Stimulated activated CD8-positive, alpha-beta memory T cell treated with anti-CD3 and anti-CD28 coated beads, Interleukin-7, amount 100 ng/mL, for 1 hour (primary cell): Measurements from ENCODE around the gene GHRL.
"Not testable (repeated sequence)": the region's sequence is repeated elsewhere in the genome, so short reads cannot be mapped to it uniquely, and the experiment has no call there.

Experiments
- DNase-seq, 2 donors: peaks; one replicate each; pipeline ENCODE4 v3.0.0-alpha.2; 2020; ENCODE audit warnings: low read depth in 2 of 2

The GHRL gene

GRCh38 chr3:10299175-10299574 lies 6.4 kb upstream of the GHRL start:
- DNase-seq = no peak

- not testable (repeated sequence) for DNase-seq
These were observed 5.3 kb upstream of the GHRL start for GRCh38 chr3:10298064-10298463.

DNA sequence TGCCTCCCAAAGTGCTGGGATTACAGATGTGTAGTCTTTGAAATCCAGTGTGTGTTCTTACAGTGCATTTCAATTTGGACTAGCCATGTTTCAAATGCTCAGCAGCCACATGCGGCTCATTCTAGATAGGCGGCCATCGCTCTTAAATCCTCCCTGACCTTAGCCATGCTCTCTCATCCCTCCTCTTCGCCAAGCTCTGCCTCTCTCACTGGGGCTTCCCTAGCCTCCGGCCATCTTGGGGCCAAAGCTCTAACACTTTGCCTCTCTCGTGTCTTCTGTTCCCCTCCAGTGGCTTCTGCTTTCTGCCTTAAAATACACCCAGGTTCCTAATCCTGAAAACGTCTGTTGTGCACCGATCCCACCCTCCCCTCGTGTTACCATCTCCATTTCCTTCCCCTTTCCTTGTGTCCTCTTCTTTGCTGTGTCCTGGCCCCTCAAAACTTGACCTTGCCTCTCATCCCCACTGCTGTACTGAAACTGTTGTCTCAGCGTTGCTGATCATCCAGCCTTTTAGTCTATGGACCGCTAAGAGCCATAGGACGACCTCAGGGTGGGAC lies 1.4 kb upstream of the GHRL start:
- no peak for DNase-seq

DNA sequence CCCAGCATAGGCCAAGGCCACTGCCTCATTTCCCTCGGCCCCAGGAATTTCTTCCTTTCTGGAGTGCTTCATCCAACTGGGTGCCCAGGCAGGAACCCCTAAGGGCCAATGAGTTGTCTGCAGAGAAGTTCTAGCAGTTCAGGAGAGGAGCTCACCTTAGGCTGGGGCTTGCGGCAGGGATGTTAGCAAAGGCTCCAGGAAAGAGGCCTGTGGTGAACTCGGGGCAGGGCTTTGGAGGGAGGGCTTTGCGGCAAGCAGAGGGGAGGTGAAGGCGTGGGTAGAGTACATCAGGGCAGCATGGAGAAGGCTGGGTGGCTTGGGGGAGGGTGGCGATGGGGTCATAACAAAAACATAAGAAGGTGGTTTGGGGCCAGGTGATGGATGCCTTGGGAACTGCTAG lies 1.1 kb downstream of the GHRL start:
- DNase-seq = no peak

- DNase-seq = no peak
These were observed 2.1 kb downstream of the GHRL start for GRCh38 chr3:10290481-10291176.

DNA sequence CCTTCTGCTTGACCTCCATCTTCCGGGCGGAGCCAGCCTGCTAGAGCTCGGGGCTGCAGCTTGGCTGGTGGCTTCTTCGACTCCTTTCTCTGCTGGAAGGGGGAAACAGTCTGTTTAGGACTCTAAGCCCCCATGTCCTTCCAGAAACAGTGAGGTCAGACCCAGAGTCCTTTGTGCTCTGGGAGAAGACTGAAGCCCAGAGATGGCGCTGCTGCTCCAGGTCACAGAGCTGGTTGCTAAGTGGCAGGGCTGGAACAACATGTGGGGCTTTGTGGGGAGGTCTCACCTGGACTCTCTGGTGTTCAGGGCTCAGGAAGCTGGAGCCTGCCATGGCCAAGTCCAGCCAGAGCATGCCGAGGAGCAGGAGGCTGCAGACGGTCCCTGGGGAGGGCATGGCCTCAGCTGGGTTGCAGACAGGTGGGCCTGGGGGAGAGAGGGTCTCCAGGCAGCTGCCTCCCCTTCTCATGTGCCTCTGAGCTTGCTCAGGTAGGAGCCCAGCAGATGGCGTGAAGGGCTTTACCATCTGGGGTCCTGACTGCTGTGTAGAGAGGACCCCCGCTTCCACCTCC lies 2.9 kb downstream of the GHRL start:
- DNase-seq = no peak

DNA sequence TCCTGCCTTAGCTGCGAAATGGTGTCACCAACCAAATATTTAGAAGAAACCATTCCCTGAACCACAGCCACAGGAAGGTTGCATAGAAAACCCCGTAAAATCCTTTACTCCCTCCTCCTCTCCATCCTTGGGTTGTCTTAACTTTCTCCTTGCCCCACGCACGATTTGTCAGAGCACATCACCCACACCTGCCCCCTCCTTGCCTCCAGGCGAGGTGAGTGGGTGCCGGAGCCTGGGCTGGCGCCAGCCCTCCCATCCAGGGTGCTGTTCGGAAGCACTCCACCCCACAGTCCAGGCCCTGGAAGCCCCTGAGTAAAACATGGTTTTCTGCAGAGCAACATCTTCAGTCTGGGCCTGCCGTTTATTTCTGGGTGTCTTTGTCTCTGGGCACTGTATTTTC lies 3.7 kb downstream of the GHRL start:
- DNase-seq = no peak

GRCh38 chr3:10288575-10288960 lies 4.2 kb downstream of the GHRL start:
- DNase-seq = no peak

- no peak for DNase-seq
These were observed 4.7 kb downstream of the GHRL start for GRCh38 chr3:10287936-10288574.

GRCh38 chr3:10286596-10287295 lies 6.0 kb downstream of the GHRL start:
- no peak for DNase-seq

GRCh38 chr3:10286133-10286524 lies 6.6 kb downstream of the GHRL start:
- no peak for DNase-seq

DNA sequence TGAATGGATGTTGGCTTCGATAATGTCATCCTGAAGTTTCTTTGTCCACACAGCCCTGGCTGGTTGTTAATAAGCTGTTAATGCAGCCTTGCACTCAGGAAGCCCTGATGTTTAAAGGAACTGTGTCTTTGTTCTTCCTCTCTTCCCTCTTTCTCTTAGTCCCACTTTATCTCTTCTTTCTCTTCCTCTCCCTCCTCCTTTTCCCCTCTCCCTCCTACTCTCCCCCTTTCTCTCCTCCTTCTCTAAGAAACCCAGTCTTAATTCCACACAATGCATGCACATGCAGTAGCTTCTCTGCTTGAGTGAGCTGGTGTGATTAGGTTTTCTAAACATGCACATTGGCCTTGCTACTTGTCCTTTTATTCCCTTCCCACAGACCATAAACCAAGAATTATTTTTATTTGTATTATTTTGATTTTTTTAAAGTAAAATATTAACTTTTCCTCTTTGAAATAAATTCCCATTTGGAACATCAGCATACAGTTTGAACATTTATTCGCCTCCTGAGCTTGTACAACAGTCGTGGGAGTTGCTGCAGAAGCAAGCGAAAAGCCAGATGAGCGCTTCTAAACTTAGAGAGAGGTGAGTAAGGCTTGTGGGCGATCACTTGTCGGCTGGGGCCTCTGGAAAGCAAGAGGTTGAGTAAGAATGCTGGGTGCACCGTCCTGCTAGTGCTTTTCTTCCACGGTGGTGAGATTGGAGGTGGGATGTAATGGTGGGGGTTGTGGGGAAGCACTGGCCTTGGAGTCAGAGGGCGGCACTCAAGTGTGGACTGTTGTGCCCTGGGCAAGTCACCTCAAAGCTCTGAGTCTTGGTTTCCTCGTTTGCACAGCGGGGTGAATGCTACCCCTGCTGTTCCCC lies 7.2 kb downstream of the GHRL start:
- no peak for DNase-seq

DNA sequence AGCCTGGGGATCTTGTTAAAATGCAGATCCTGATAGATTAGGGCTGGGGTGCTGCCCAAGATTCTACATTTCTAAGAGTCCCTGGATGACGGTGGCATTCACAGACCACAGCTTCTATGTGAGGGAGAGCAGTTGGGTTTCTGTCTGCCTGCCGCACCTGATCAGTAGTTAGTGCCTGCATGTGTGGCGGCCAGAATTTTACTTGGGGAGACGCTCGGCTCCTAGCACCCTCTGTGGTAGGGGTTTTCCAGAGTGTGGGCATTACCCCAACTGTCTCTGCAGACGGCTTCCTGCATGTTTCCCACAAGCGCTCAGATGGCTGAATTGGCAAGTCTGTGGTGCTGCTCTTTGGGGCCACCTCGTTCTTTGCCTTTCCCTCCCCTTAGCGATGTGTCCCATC lies 8.3 kb downstream of the GHRL start:
- no peak for DNase-seq

GRCh38 chr3:10283638-10284037 lies 9.1 kb downstream of the GHRL start:
- DNase-seq = no peak

- no peak for DNase-seq
These were observed 10.8 kb downstream of the GHRL start for GRCh38 chr3:10281951-10282350.

GRCh38 chr3:10280571-10280970 lies 12.2 kb downstream of the GHRL start:
- DNase-seq = no peak

DNA sequence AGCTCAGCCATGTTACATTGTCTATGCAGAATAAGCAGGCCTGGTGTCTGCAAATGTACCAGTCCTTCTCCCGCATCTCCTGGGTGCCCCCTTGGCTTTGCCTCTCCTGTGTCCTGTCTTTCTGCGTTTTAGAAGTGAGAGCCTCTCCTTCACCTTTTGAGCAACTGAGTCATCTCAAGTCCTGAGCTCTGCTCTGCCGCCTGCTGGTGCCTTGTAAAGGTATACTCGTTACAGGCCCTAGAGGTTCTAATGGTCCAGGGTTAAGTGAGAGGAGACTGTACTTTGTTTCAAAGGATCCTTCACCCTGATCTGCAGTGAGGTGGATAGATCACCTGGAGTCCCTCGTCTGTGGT lies 12.6 kb downstream of the GHRL start:
- DNase-seq = no peak

DNA sequence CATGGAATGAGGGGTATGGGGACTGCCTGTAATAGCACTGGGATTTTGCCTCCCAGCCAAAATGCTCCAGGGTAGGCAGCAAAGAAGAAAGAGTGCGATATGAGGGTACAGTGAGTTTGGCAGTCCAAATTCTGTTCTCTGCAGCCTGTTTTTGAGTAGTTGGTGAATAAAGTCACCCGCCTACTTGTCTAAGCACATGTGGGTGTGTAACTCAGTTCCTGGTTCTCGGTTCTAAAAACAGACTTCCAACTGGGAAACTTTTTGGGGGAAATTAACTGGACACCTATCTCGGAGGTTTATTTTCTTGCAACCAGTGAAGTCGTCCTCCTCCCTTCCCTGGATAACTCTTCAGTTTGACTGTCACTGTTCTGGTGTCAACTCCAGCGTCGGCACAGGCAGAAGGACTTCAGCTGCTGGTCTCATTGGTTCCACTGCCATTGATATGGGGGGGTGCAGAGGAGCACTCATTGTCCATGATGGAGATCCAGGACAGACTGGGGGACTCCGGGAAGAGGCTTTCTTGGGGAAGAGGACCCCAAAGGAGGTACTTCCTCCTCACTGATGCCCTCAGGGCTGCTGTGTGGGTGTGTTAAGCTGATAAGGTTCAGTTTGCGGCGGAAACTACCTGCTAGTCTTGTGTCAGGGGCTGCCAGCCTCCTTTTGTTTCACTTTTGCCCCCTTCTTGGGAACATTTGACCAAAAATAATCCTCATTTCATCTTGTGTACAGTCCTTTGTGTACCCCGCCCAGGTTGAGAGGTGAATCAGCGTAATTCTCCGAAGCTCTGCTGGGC lies 13.2 kb downstream of the GHRL start:
- DNase-seq = no peak

DNA sequence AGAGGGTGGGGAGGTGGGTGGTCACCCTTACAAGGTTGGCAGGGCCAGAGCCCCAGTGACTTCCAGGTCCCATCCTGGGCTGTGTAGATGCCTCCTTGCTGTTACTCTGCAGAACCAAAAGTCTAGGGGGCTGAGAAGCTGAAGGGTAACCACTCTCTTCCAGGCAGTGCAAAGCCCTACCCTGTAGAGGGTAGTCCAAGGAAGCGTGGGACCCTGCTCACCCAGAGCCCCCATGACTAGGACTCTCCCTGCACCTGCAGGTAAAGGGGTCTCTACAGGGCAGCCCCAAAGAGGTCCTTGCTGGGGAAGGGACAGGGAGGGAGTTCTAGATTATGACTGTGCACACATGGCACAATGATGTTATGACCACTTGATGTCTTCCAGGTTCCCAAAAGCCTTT lies 14.2 kb downstream of the GHRL start:
- no peak for DNase-seq

- DNase-seq = no peak
These were observed 15.6 kb downstream of the GHRL start for GRCh38 chr3:10277115-10277625.

- DNase-seq = no peak
These were observed 18.1 kb downstream of the GHRL start for GRCh38 chr3:10274601-10275000.
